HG03460 (cell line): ENCODE data around the gene CRIM1.

Source experiments
- ATAC-seq: cut with Tn5 transposase; IDR thresholded peaks from one replicate; pipeline ENCODE4 v1.9.1; 2021; ENCODE audit not compliant: unreplicated experiment

CRIM1 gene

DNA sequence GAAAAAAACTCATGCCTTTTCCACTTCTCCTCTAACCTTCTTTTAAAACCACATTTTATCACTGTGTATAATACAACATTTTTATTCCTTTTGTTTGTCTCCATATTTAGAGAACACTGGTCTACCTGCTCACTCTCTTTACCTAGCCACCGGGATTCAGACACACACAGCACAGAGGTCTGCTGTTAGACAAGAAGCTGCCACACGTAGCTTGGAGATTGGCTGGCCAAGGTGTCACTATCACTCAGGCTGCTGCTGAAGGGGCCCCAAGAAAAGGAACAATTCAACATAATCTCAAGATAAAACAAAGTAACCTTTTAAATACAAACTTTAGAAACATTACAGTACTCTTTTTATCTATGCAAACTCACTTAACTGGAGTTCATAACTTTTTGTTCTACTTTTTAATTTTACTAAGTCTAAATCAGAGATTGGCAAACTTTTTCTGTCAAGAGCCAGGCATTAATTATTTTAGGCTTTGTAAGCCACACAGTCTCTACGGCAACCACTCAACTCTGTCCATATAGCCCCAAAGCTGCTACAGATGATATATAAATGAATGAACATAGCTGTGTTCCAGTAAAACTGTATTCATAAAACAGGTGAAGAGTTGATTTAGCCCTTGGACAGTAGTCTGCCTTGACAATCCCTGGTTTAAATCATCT is 216.6 kb downstream of the CRIM1 start:
- ATAC-seq: no peak

DNA sequence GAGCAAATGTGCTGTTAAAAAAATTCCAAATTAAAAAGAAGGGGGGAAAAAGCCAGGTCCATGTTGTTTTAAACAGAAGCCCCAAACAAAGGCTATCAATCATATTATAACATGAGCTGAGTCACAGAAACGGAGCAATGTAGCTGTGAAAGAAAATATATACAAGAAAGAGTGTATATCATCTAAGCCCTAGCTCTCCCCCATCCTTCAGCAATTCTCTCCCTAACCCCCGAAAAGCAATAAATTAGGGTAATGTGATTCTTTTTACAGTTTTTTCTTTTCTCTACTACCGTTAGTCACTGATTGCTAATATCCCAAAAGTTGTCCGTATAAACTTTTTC is 217.1 kb downstream of the CRIM1 start:
- no peak for ATAC-seq

DNA sequence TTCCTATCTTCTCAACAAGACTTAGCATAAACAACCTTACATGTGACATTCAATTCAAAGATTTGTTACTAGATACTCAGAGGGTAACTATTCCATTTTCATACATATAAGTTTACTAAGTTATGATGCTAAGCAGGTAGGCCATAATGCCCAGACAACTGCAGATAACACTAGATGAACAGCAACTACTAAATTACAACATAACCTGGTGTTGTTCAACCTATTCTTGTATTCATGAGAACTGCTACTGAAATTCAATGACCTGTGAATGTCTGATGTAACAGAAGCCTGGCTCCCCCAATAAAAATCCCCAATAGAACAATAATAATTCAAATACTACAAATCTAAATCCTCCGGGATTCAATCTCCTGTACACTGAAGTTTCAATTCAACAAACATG is 217.6 kb downstream of the CRIM1 start:
- no peak for ATAC-seq

DNA sequence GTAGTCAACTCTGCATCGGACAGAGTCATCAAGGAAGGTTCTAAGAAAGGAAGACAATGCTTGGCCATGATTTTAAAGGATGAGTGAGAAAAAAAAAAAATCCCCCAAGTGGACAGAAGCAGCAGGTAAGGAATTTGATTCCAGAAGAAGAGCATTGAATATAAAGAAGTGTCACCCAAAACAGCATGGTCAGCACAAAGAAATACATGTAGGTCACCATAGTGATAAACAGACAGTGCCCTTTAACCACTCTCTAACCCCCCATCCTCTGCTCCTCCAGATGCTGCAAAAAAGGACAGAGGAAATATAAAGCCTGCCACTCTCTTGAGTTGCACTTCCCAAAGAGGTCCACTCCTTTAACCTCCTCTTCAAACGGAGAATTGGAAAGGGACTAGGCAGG is 219.0 kb downstream of the CRIM1 start:
- ATAC-seq: no peak

DNA sequence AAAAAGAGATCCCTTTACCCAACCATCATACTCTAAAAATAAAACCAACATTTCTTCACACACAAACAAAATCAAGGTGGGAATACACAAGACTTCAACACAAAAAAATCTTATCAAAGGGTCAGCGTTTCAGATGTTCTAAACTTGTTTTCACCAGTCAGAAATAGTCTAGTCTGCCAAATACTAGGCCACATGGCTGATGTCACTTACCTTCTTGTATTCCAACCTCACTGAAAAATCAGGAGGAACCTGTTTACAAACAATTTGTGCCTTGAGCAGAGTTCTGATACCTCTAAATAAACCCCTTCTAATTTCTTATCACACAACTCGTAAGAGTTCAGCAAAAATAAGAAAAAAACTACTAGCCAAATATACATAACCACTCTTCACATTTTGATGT is 222.3 kb downstream of the CRIM1 start:
- ATAC-seq: no peak

DNA sequence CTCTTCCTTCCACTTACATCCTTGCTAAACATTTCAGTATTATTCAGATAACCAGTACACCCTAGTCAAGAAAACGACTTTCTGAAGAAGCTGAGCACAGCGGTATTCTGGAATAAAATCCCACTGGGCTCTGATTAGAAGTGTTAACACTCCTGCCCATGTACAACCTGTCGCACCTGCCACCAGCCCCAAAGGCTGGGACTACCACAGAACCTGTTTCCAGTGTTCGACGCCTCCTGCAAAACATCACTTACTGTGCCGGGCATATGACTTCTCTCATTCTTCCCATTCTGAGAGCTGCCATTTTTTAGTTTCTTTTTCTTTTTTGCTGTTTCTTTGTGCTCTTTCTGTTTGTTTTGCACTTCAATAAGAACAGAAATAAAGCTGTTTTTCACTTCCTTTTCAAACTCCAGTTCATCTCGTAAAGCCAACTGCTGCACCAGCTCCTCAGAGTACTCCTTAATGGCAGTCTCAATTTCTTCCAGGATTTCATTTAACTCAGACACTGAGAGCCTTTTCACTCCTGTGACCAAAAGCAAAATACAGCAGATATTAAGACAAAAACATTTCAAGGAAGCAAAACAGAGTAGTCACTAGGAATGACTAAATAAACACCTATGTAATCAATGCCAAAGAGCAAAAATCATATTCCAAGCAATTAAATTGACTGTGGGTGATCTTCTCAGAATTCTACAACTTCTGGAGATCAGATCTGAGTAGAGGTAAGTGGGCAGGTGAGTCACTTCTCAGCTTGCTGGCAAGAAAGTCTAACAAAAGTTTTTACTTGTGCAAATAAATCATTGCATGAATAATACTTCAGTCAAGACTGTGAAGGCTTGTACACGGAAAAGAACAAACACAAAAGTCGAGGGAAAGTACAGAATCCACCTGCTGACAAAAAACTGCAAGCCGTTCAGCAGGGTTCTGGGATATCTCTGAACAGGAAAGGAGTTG is 223.0 kb downstream of the CRIM1 start:
- ATAC-seq: no peak

DNA sequence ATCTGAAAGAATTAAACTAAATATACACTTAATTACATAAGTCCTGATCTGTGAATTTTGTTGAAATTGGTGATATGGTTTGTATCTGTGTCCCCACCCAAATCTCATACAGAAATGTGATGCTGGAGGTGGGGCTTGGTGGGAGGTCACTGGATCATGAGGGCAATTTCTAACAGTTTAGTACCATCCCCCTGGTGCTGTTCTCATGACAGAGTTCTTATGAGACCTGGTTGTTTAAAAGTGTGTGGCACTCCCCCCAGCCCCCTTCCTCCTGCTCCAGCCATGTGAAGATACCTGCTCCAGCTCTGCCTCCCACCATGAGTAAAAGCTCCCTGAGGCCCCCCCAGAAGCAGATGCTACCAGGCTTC is 223.7 kb downstream of the CRIM1 start:
- ATAC-seq: no peak

DNA sequence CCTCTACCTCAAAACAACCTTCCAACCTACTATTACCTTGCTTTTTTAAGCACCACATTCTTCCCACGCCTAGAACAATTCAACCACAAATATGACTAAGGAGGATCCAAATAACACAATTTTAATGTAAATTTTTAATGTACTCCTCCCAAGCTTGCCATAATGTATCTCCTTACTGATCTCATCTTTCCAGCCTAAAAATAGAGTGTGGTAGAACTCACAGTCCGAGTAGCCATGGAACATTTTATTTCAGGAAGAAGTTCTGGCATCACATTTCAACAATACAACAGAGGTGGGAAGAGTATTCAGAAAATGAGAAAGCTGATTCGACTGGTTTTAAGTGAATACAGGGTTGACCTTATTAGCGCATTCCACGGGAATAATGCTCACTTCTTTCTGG is 227.0 kb downstream of the CRIM1 start:
- ATAC-seq: no peak

DNA sequence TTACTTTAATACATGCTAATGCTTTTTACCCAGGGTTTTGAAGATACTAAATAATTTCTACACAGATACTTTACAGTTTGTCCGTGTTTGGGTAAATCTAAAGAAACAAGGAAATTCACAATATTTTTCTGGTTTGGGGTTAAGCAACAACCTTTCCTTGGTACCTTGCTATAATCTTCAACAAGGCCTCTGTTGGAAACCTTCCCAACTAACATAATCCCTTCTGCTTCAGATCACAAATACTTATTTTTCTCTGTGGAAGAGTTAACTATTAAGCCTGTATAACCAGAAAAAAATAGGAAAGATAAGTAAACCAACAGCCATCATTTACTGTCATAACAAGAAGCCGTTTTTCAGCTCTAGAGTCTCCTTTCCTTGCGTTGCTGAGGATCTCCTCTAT is 227.4 kb downstream of the CRIM1 start:
- no peak for ATAC-seq

DNA sequence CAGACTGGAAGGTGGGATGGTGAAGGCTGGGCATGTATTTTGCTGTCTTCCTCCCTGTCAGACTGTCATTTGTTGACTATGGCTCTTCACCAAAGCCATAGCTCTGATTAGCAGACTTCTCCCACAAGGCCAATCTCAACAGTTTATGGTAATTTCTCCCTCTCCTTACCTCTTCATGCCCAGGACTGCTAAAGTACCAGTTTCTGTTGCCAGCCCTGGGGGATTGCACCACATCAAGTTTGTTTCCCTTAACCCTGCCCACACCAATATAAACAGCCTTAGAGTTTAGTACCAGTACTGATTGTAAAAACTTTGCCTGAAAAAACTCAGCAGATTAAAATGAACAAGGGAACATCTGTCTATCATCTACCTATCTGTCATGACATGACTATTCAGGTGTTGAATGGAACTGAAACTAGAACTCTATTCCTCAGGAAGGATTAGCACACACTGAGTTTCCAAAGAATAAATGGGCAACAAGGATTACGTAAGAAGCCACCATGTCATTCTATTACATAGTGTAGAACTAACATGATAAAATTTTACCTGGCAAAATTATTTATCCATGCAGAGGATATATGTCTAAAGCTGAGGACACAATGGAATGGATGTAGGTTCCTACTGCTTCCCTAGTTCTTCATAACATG is 228.7 kb downstream of the CRIM1 start:
- no peak for ATAC-seq

DNA sequence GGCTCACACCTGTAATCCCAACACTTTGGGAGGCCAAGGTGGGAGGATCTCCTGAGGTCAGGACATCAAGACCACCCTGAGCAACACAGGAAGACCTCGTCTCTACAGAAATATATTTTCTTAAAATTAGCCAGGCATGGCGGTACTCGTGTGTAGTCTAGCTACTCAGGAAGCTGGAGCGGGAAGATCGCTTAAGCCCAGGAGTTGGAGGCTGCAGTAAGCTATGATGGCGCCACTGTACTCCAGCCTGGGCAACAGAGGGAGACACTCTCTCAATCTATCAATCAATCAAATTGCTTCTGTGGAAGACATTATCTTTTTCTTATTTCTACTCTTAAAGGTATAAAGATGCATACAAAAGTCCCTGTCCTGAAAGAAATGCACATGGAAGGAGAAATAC is 231.1 kb downstream of the CRIM1 start:
- ATAC-seq: no peak

DNA sequence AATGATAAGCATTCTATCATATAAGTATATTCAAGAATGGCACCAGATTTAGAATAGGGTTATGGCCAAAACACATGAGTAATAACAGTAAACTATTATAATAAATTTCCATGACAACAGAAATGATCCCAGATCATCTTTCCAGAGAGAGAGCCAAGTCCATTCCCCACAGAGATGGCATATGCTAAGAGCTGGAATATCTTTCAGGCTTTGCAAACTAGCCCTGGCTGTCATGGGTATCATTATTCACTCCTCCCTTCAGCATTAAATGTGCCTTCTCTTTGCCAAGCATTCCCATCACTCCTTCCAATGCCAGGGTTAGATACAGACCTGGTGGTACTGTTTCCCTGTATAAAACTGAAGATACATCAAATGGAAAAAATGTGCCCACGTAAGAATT is 231.5 kb downstream of the CRIM1 start:
- no peak for ATAC-seq

DNA sequence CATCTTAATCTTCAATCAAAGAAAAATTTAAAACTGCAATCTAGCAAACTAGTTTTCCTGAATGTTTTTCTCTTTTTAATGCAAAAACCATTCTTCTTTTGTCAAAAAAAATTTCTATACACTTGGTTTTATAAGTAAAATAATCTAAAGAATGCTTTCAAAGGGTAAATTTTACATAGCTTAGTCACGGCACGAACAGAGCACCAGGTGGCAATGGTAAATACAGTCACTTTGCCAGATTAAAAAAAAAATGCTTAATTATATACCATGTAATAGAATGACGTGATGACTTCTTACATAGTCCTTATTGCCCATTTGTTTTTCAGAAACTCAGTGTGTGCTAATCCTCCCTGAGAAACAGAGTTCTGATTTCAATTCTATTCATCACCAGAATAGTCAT is 232.0 kb downstream of the CRIM1 start:
- ATAC-seq: no peak

DNA sequence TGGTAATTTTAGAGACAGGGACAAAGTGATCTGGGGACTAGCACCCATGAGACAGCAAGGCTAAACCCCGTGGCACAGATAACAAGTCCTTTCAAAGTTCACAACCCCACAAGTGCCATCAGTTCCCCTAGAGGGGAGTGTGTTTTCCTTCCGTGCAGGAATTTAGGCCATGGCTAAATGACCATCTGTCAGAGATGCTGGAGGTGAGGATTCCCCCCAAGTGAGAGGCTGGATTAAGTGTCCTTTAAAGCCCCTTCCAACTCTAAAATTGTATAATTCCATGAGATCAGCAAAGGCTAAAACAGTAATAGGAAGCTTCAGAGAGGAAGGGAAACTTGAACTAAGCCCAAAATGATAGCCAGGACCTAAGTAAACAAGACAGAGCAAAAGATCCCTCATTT is 233.7 kb downstream of the CRIM1 start:
- no peak for ATAC-seq

DNA sequence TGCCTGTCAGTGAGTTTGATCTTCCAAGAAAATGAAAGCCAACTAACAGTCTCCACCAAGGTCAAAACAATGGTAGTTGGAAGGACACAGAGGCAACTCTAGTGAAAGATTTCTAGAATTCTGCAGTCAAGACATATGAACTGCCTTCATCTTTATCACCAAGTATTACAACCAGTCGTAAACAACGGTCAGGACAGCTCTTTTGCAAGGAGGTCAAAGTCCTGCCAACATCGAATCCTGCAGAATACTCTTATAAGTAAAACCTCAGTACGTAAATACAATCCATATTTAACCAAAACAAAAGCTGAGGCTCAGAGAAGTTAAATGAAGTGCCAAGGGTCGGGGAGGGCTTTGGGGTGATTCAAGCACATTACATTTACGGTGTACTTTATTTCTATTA is 239.3 kb downstream of the CRIM1 start:
- ATAC-seq: no peak

DNA sequence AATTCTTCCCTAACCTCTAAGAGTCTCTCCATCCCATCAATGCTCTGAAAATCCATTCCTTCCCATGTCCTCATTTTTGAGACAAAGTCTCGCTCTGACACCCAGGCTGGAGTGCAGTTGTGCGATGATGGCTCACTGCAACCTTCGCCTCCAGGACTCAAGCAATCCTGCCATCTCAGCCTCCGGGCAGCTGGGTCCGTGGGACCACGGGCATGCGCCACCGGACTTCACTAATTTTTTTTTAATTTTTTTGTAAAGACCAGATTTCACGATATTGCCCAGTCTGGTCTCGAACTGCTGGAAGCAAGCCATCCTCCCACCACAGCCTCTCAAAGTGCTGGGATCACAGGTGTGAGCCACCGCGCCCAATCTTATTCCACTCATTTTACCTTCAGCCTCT is 240.8 kb downstream of the CRIM1 start:
- ATAC-seq: no peak

DNA sequence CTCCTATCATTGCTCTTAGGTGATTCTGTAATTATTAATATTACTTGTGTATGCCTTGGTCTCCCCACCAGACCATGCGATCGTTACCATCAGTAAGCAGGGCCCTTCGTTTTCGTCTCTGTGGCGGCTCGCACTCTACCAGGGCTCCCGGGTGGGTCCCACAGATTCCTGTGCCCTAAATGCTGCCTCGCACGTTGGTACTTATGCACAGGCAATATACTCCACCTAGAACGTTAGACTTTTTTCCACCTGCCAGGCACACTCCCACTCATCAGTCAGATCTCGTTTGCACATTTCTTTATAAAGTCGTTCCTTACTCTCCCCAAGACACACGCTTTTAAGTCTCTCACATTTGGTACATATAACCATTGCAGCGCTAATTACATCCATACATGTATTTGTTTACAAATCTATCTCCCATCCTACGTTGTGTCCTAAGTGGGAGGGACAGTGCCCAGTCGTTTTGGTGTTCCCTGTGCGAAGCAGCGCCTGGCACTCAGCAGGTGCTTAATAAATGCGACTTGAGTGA is 241.5 kb downstream of the CRIM1 start:
- no peak for ATAC-seq

DNA sequence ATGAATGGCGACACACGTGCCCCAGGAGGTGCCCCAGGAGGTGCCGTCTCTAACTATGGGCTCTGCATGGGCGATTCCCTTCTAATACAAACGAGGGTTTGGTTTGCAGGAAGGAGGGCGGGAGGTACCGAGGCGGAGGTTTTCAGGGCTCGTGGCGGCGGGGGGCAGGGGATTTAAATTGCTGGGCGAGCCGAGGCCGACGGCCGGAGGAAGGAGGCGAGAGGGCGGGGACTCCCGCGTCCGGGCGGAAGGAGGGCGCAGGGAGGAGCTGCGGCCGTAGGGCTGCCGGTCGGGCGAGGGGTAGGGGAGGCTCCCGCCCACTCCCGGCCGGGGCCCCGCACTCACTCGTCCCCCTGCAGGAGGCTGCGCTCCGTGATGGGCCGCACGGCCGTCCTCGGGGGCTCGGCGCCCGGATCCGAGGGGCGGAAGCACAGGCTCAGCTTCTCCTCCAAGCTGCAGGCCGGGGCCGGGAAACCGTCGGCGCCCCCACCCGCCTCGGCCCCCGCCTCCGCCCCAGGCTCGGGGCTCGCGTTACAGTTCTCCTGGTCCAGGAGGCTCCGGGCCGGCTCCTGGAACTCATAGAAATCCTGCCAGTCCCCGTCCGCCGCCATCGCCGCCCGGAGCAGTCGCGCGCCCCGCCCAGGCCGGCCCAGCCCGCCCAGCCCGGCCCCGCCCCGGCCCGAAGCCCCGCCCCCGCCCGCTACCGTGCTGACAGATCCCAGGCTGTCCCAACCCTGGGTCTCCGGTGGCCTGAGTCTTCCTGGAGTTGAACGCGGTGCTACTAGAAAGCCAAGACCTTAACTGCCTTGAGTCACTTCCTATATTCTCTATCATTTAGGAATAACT is 242.2 kb downstream of the CRIM1 start, which contains the start of gene FEZ2:
TSS of gene FEZ2 (minus strand) at position 637 of the 846 bp plus-strand sequence. CDS start at position 611, 26 bp downstream.
- ATAC-seq: peak; percentile 98
